LNCaP clone FGC (cell line): Measurements from ENCODE around the gene CYSLTR1.
A peak's percentile ranks its signal among the peaks of the same experiment; 100 is the strongest.

Source experiments
- DNase-seq: peaks from one replicate; pipeline ENCODE4 v3.0.0-alpha.2; 2011; ENCODE audit warnings: low read depth
- H3K4me3 ChIP-seq: 2 replicates; pipeline ENCODE4 v1.5.1; 2011; ENCODE audit warnings: mild to moderate bottlenecking, low read depth, low read length, control low read depth
- TF ChIP-seq, protein P1 (sequence below): IDR thresholded peaks from 2 replicates; pipeline ENCODE4 v1.5.1; 2012; ENCODE audit warnings: mild to moderate bottlenecking; ENCODE audit not compliant: control insufficient read depth, insufficient read depth; ENCODE audit errors: extremely low read depth

CYSLTR1 gene

DNA sequence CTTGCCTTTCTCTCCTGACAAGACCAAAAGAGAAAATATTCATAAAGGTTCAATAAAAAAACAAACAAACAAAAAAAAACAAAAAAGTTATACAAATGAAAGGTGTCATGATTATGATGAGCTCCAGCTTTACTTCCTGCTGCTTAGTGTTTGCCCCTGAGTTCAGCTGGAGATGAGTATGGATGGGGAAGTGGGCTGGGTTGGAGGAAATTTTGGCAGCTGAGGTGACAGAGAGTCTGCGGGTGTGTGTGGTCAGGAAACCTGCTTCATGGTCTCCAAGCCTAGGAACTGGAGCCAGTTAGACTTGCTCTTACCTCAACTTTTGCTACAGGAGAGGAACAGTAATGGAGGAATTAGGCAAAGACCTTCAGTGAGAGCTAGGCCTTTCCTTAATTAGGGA lies 4.3 kb upstream of the CYSLTR1 start:
- H3K4me3 ChIP-seq = no peak overlapping the region
- no peak for DNase-seq
- TF ChIP-seq, protein P1, sequence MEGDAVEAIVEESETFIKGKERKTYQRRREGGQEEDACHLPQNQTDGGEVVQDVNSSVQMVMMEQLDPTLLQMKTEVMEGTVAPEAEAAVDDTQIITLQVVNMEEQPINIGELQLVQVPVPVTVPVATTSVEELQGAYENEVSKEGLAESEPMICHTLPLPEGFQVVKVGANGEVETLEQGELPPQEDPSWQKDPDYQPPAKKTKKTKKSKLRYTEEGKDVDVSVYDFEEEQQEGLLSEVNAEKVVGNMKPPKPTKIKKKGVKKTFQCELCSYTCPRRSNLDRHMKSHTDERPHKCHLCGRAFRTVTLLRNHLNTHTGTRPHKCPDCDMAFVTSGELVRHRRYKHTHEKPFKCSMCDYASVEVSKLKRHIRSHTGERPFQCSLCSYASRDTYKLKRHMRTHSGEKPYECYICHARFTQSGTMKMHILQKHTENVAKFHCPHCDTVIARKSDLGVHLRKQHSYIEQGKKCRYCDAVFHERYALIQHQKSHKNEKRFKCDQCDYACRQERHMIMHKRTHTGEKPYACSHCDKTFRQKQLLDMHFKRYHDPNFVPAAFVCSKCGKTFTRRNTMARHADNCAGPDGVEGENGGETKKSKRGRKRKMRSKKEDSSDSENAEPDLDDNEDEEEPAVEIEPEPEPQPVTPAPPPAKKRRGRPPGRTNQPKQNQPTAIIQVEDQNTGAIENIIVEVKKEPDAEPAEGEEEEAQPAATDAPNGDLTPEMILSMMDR = no peak

DNA sequence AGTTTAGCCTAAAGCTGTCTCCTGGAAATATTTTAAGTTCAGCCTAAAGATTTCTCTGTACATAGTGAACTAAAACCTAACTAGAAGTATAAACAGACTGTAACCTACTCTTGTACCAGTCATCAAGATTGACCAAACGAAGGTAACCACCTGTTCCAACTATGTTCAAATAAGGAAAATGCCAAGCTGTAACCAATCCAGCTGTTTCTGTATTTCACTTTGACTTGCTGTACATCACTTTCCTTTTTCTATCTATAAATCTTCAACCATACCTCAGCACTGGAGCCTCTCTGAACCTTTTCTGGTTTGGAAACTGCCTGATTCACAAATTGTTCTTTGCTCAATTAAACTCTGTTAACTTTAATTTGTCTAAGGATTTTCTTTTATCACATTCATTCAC lies 3.1 kb upstream of the CYSLTR1 start:
- DNase-seq = no peak
- TF ChIP-seq, protein P1 = no peak
- H3K4me3 ChIP-seq = no peak overlapping the region

DNA sequence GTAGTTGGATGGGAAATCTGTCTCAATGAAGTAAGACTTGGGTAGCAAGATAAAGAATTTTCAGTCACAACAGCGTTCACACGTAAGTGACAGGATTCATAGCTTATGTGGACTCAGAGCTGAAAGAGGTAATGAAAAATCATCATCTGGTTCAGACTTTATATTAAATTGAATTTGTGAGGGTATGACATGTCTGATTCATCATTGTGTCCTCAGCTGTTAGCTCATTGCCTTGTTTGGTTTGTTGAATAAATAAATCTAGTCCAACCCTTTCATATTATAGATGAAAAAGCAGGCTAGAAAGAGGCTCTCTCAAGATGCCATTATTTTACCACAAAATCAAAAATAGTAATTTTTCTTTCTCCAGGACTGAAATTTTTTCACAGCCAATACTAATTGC lies 2.7 kb upstream of the CYSLTR1 start:
- no peak for DNase-seq
- TF ChIP-seq, protein P1 = no peak
- H3K4me3 ChIP-seq = no peak overlapping the region

- H3K4me3 ChIP-seq = no peak overlapping the region
- DNase-seq = no peak
- TF ChIP-seq, protein P1 = no peak
Measured at GRCh38 chrX:78329486-78329885, 2.1 kb upstream of the CYSLTR1 start.

GRCh38 chrX:78326401-78326800 lies 1.0 kb downstream of the CYSLTR1 start:
- no peak overlapping the region for H3K4me3 ChIP-seq
- TF ChIP-seq, protein P1 = no peak
- no peak for DNase-seq

GRCh38 chrX:78322863-78323262 lies 4.5 kb downstream of the CYSLTR1 start:
- TF ChIP-seq, protein P1 = no peak
- DNase-seq = no peak
- no peak overlapping the region for H3K4me3 ChIP-seq

DNA sequence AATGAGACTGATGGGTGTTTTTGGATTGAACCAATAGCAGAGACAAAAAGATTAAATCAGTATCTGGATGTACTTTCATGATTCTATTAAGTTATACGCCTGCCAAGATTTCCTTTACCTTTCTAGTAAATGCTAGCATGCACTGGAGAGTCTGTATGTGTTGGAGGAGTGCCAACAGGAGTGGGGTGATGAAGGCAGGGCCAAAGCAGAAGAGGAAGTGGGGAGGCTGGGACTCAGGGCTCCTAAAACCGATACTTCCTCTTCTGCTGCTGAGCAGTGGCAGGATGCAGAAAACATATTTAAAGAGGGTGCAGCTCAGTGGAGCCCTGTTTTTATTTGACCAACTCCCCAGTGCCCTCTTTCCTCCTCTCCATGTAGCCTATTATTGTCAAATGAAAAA lies 5.6 kb downstream of the CYSLTR1 start:
- DNase-seq = peak; percentile 76
- TF ChIP-seq, protein P1 = no peak
- H3K4me3 ChIP-seq = no peak overlapping the region
